Astrocyte (in vitro differentiated cells and primary cell): ENCODE results near the gene DGKI. TPM values are rescaled to one million over a fixed set of nuclear protein-coding genes. Genes with fewer than 3 reads are reported as not detected.

Experiments used
- DNase-seq: peaks from one replicate; pipeline ENCODE4 v3.0.0-alpha.2; 2010; ENCODE audit warnings: low read depth
- FAIRE-seq: peaks from 2 replicates; lab custom pipeline; 2011; peaks lifted over from hg19 to GRCh38; lab: Jason Lieb, UNC
- H2AFZ ChIP-seq: 2 replicates; pipeline ENCODE4 v1.6.0; 2012; ENCODE audit warnings: low read depth, low read length, inconsistent platforms
- H3K27ac ChIP-seq: 2 replicates; pipeline ENCODE4 v1.5.1; 2011; ENCODE audit warnings: low read depth, low read length, inconsistent platforms
- H3K27me3 ChIP-seq: 2 replicates; pipeline ENCODE4 v1.6.0; 2011; ENCODE audit warnings: low read length, inconsistent platforms; ENCODE audit not compliant: insufficient read depth
- H3K36me3 ChIP-seq: 2 replicates; pipeline ENCODE4 v1.5.1; 2011; ENCODE audit warnings: low read length, inconsistent platforms; ENCODE audit not compliant: insufficient read depth
- H3K4me1 ChIP-seq: 2 replicates; pipeline ENCODE4 v1.5.1; 2011; ENCODE audit warnings: low read length, inconsistent platforms; ENCODE audit not compliant: insufficient read depth
- H3K4me2 ChIP-seq: 2 replicates; pipeline ENCODE4 v1.6.0; 2012; ENCODE audit warnings: low read length, inconsistent platforms
- H3K4me3 ChIP-seq: 2 replicates; pipeline ENCODE4 v1.5.1; 2011; ENCODE audit warnings: low read depth, mild to moderate bottlenecking, low read length, inconsistent platforms; ENCODE audit not compliant: insufficient read depth
- H3K79me2 ChIP-seq: 2 replicates; pipeline ENCODE4 v1.6.0; 2012; ENCODE audit warnings: mild to moderate bottlenecking, low read length, inconsistent platforms; ENCODE audit not compliant: insufficient read depth
- H3K9ac ChIP-seq: 2 replicates; pipeline ENCODE4 v1.6.0; 2012; ENCODE audit warnings: mild to moderate bottlenecking, low read length, inconsistent platforms
- H3K9me3 ChIP-seq: 2 replicates; pipeline ENCODE4 v1.5.1; 2012; ENCODE audit warnings: low read depth, mild to moderate bottlenecking, low read length, inconsistent platforms; ENCODE audit not compliant: insufficient read depth
- H4K20me1 ChIP-seq: 2 replicates; pipeline ENCODE4 v1.6.0; 2012; ENCODE audit warnings: low read length, inconsistent platforms; ENCODE audit not compliant: insufficient read depth
- H3K27ac Mint-ChIP-seq: one replicate; pipeline ENCODE4 v1.8.0; 2021; ENCODE audit warnings: mild to moderate bottlenecking, mixed read lengths; ENCODE audit not compliant: unreplicated experiment
- H3K27me3 Mint-ChIP-seq: one replicate; pipeline ENCODE4 v1.8.0; 2021; ENCODE audit warnings: low read depth, mixed read lengths; ENCODE audit not compliant: unreplicated experiment
- H3K36me3 Mint-ChIP-seq: one replicate; pipeline ENCODE4 v1.8.0; 2021; ENCODE audit warnings: low read depth, mixed read lengths; ENCODE audit not compliant: unreplicated experiment
- H3K4me1 Mint-ChIP-seq: one replicate; pipeline ENCODE4 v1.8.0; 2021; ENCODE audit warnings: low read depth, mixed read lengths; ENCODE audit not compliant: unreplicated experiment
- H3K4me3 Mint-ChIP-seq: one replicate; pipeline ENCODE4 v1.8.0; 2021; ENCODE audit warnings: mild to moderate bottlenecking, moderate library complexity, mixed read lengths; ENCODE audit not compliant: unreplicated experiment
- H3K9me3 Mint-ChIP-seq: one replicate; pipeline ENCODE4 v1.8.0; 2021; ENCODE audit warnings: mild to moderate bottlenecking, mixed read lengths; ENCODE audit not compliant: unreplicated experiment
- CTCF ChIP-seq: IDR thresholded peaks from 2 replicates; pipeline ENCODE4 v1.5.1; 2011; ENCODE audit warnings: low read depth, mild to moderate bottlenecking, inconsistent platforms, low read length, moderate library complexity; ENCODE audit not compliant: insufficient read depth
- EZH2 ChIP-seq: IDR thresholded peaks from 2 replicates; pipeline ENCODE4 v1.6.1; 2012; ENCODE audit warnings: mild to moderate bottlenecking, low read length, inconsistent platforms; ENCODE audit not compliant: insufficient read depth
- total RNA-seq: library from RNA; stranded (reverse); gene quantifications from 2 replicates; pipeline ENCODE4 v1.2.1, GENCODE V29; 2021

DGKI gene
- total RNA-seq, 1 donor from 2014 or later, result 6.3 TPM

DNA sequence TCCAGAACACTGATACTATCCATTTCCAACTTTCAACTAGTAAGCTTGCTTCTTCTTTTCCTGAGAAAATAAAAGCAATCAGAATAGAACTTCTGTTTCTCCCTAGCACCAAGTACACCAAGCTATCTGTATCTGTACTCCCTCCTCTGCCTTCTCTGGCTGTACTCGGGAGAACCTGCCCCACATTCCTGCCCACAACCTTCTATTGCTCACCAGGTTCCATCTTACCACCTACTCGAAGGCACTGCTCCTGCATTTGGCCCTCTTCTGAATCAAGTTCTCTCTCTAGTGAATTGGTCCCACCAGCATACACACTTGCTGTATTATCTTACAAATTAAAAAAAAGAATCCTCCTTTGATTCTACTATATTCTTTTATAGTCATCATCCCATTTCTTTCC is 333.7 kb downstream of the DGKI start:
- H3K9me3 ChIP-seq, result no peaks in the 10 kb centered on the region
- Mint-ChIP-seq H3K4me1 (peaks cover 37% of the 10 kb centered on the region), H3K27me3 (no peaks in the 10 kb centered on the region), H3K27ac (no peak overlapping the region), H3K4me3 (no peak overlapping the region), H3K9me3 (peaks cover 3% of the 10 kb centered on the region), H3K36me3 (peaks cover 4% of the 10 kb centered on the region)
- H3K4me3 ChIP-seq, result no peak overlapping the region
- TF ChIP-seq EZH2 (no peak), CTCF (no peak)
- H4K20me1 ChIP-seq, result no peaks in the 10 kb centered on the region
- H3K27ac ChIP-seq, result no peak overlapping the region
- FAIRE-seq (no peak), DNase-seq (no peak)
- H3K79me2 ChIP-seq, result no peaks in the 10 kb centered on the region
- peaks cover 11% of the 10 kb centered on the region for H3K4me1 ChIP-seq
- H3K4me2 ChIP-seq, result no peak overlapping the region
- H2AFZ ChIP-seq, result no peak overlapping the region
- H3K27me3 ChIP-seq, result no peaks in the 10 kb centered on the region
- H3K9ac ChIP-seq, result no peak overlapping the region
- H3K36me3 ChIP-seq, result no peaks in the 10 kb centered on the region

DNA sequence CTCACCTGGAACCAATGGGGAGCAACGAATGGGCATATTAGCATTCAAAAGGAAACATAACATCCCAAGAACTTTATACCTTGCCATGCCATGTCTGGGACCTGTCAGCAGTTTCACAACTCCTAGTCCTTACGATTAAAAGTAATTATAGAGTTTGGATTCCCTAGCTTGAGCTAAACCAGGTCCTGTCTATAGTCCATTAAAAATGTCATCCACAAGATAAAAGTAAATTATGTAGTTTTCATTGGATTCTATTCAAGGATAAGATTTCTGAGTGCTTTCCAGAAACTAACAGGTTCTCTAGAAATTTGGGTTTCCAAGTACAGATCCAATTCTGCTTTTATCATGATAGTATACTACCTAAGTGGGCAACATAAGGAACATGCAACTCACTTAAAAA is 339.7 kb downstream of the DGKI start:
- Histone ChIP-seq H4K20me1 (no peaks in the 10 kb centered on the region), H3K4me3 (no peak overlapping the region), H3K4me2 (no peak overlapping the region), H3K9me3 (no peaks in the 10 kb centered on the region), H3K4me1 (peaks cover 11% of the 10 kb centered on the region), H3K79me2 (no peaks in the 10 kb centered on the region), H3K9ac (no peak overlapping the region), H2AFZ (no peak overlapping the region), H3K27me3 (no peaks in the 10 kb centered on the region), H3K27ac (no peak overlapping the region), H3K36me3 (no peaks in the 10 kb centered on the region)
- Mint-ChIP-seq H3K36me3 (peaks cover 2% of the 10 kb centered on the region), H3K4me3 (no peak overlapping the region), H3K9me3 (no peaks in the 10 kb centered on the region), H3K27ac (peak overlapping the region; percentile 97), H3K27me3 (no peaks in the 10 kb centered on the region), H3K4me1 (peaks cover 37% of the 10 kb centered on the region)
- no peak for FAIRE-seq
- no peak for DNase-seq
- TF ChIP-seq EZH2 (no peak), CTCF (no peak)

DNA sequence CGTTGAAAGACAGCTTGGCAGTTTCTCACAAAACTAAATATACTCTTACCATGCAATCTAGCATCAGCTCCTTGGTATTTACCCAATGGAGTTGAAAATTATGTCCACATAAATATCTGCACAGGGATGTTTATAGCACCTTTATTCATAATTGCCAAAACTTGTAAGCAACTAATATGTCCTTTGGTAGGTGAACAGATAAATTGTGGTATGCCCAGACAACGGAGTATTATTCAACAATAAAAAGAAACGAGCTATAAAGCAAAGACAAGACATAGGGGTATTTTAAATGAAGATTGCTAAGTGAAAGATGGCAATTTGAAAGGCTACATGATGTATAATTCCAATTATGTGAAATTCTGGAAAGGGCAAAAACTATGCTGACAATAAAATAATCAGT is 340.7 kb downstream of the DGKI start:
- Mint-ChIP-seq H3K36me3 (peaks cover 2% of the 10 kb centered on the region), H3K27ac (no peak overlapping the region), H3K4me3 (no peak overlapping the region), H3K27me3 (no peaks in the 10 kb centered on the region), H3K4me1 (peaks cover 37% of the 10 kb centered on the region), H3K9me3 (no peaks in the 10 kb centered on the region)
- Histone ChIP-seq H3K79me2 (no peaks in the 10 kb centered on the region), H3K27ac (no peak overlapping the region), H3K4me3 (no peak overlapping the region), H2AFZ (no peak overlapping the region), H3K4me1 (peaks cover 15% of the 10 kb centered on the region), H4K20me1 (no peaks in the 10 kb centered on the region), H3K9me3 (no peaks in the 10 kb centered on the region), H3K27me3 (no peaks in the 10 kb centered on the region), H3K4me2 (no peak overlapping the region), H3K9ac (no peak overlapping the region), H3K36me3 (no peaks in the 10 kb centered on the region)
- DNase-seq (no peak), FAIRE-seq (no peak)
- TF ChIP-seq EZH2 (no peak), CTCF (no peak)
